Measurements from ENCODE around the gene SLC16A5. TPM values are rescaled to one million over a fixed set of nuclear protein-coding genes. Genes with fewer than 3 reads are reported as not detected.

The SLC16A5 gene
- total RNA-seq, 8 experiments from 2014 or later: 0.09 to 16.6 (median 5.0) TPM; not detected in 3

Other genes with a start within 250 kb of the SLC16A5 start
- 1 to 10 TPM in 1 of 8 experiments, under 1 TPM in 7; 0.15 to 1.0 (median 0.30) TPM for gene GRIN2C, start 228.1 kb upstream of the SLC16A5 start, total RNA-seq
- 10 to 100 TPM in 5 of 8 experiments, 1 to 10 TPM in 3; 7.7 to 80.4 (median 16.6) TPM for gene FDXR, start 215.0 kb upstream of the SLC16A5 start, total RNA-seq
- gene FADS6, start 194.3 kb upstream of the SLC16A5 start, total RNA-seq: under 1 TPM in 6 of 8 experiments, not detected in 2; 0.11 to 0.85 (median 0.25) TPM
- gene USH1G, start 164.7 kb upstream of the SLC16A5 start, total RNA-seq: under 1 TPM in 6 of 8 experiments, not detected in 2; 0.11 to 0.76 (median 0.20) TPM
- under 1 TPM in 3 of 8 experiments, not detected in 5; 0.15 to 0.71 (median 0.21) TPM for gene OTOP2, start 163.7 kb upstream of the SLC16A5 start, total RNA-seq
- under 1 TPM in 3 of 8 experiments, not detected in 5; 0.10 to 0.38 (median 0.11) TPM for gene OTOP3, start 152.1 kb upstream of the SLC16A5 start, total RNA-seq
- 10 to 100 TPM in 5 of 8 experiments, 1 to 10 TPM in 2, under 1 TPM in 1; 0.36 to 16.8 (median 12.3) TPM for gene HID1, start 115.2 kb upstream of the SLC16A5 start, total RNA-seq
- 10 to 100 TPM in 6 of 8 experiments, 1 to 10 TPM in 2; 8.1 to 18.0 (median 13.6) TPM for gene CDR2L, start 100.3 kb upstream of the SLC16A5 start, total RNA-seq
- 10 to 100 TPM; 27.6 to 52.5 (median 34.8) TPM for gene MRPL58, start 75.3 kb upstream of the SLC16A5 start, total RNA-seq
- 100 to 1,000 TPM; 282 to 662 (median 376) TPM for gene ATP5PD, start 41.0 kb upstream of the SLC16A5 start, total RNA-seq
- 10 to 100 TPM; 13.2 to 41.6 (median 30.6) TPM for gene KCTD2, start 40.7 kb upstream of the SLC16A5 start, total RNA-seq
- 10 to 100 TPM in 2 of 8 experiments, 1 to 10 TPM in 6; 3.7 to 11.3 (median 6.1) TPM for gene ARMC7, start 22.0 kb downstream of the SLC16A5 start, total RNA-seq
- gene NT5C, start 43.8 kb downstream of the SLC16A5 start, total RNA-seq: 10 to 100 TPM; 30.0 to 86.8 (median 41.9) TPM
- gene JPT1, start 66.6 kb downstream of the SLC16A5 start, total RNA-seq: 100 to 1,000 TPM in 7 of 8 experiments, 10 to 100 TPM in 1; 95.0 to 664 (median 275) TPM
- gene SUMO2, start 95.0 kb downstream of the SLC16A5 start, total RNA-seq: 100 to 1,000 TPM; 114 to 263 (median 169) TPM
- 10 to 100 TPM; 16.0 to 69.3 (median 21.0) TPM for gene NUP85, start 117.7 kb downstream of the SLC16A5 start, total RNA-seq
- 10 to 100 TPM; 13.0 to 39.2 (median 18.9) TPM for gene GGA3, start 173.7 kb downstream of the SLC16A5 start, total RNA-seq
- 100 to 1,000 TPM in 1 of 8 experiments, 10 to 100 TPM in 7; 48.2 to 108 (median 78.7) TPM for gene MRPS7, start 173.9 kb downstream of the SLC16A5 start, total RNA-seq
- 10 to 100 TPM in 7 of 8 experiments, 1 to 10 TPM in 1; 9.8 to 21.2 (median 16.3) TPM for gene MIF4GD, start 183.3 kb downstream of the SLC16A5 start, total RNA-seq
- 10 to 100 TPM in 2 of 8 experiments, 1 to 10 TPM in 6; 3.7 to 17.9 (median 5.9) TPM for gene SLC25A19, start 201.5 kb downstream of the SLC16A5 start, total RNA-seq